ENCODE data around the gene KCTD21.

- no peak for TF ChIP-seq POLR2AphosphoS5 (IDR thresholded peaks at IDR 0.05)
- no peak for TF ChIP-seq CTCF (IDR thresholded peaks at IDR 0.05)
- no peak for TF ChIP-seq POLR2A (IDR thresholded peaks at IDR 0.05)
These were observed 21.5 kb downstream of the KCTD21 start for GRCh38 chr11:78166855-78167469.
